K562 (cell line): ENCODE measurements around the gene TBC1D16.

Experiments used
- NR3C1 ChIP-seq: sonication (generic); formaldehyde crosslinking; IDR thresholded peaks from 2 replicates; pipeline ENCODE4 v1.8.1; 2022; ENCODE audit warnings: missing genetic modification reagents
- SMAD3 ChIP-seq: fragments of 450-650 bp; formaldehyde crosslinking; conservative IDR thresholded peaks from 2 replicates; pipeline ENCODE4 v1.4.0; 2020; ENCODE audit warnings: mild to moderate bottlenecking

GRCh38 chr17:79995696-79996095 is 40.0 kb downstream of the TBC1D16 start:
- no peak for TF ChIP-seq NR3C1 (CRISPR knock-in tag)
- TF ChIP-seq SMAD3 (CRISPR knock-in tag): no peak
